Central memory CD4-positive, alpha-beta T cell (primary cell): Measurements from ENCODE around the gene AXIN2.
A peak's percentile ranks its signal among the peaks of the same experiment; 100 is the strongest.

Experiments
- DNase-seq: peaks from one replicate; pipeline ENCODE4 v3.0.0; 2022

Gene AXIN2

GRCh38 chr17:65553009-65553645 lies 8.3 kb downstream of the AXIN2 start:
- no peak for DNase-seq

- DNase-seq = no peak
These were observed 9.2 kb downstream of the AXIN2 start for GRCh38 chr17:65552214-65552613.

GRCh38 chr17:65551267-65552040 lies 10.0 kb downstream of the AXIN2 start:
- DNase-seq = no peak

GRCh38 chr17:65550758-65551157 lies 10.7 kb downstream of the AXIN2 start:
- DNase-seq = no peak

- no peak for DNase-seq
These were observed 11.3 kb downstream of the AXIN2 start for GRCh38 chr17:65550075-65550662.

- no peak for DNase-seq
These were observed 13.0 kb downstream of the AXIN2 start for GRCh38 chr17:65548269-65548969.

- peak; percentile 32 for DNase-seq
These were observed 14.2 kb downstream of the AXIN2 start for GRCh38 chr17:65547253-65547670.

- no peak for DNase-seq
These were observed 14.9 kb downstream of the AXIN2 start for GRCh38 chr17:65546579-65546978.

GRCh38 chr17:65545705-65546523 lies 15.5 kb downstream of the AXIN2 start:
- no peak for DNase-seq

GRCh38 chr17:65544672-65545071 lies 16.8 kb downstream of the AXIN2 start:
- no peak for DNase-seq

- DNase-seq = no peak
These were observed 18.8 kb downstream of the AXIN2 start for GRCh38 chr17:65542610-65543009.

- DNase-seq = no peak
These were observed 19.4 kb downstream of the AXIN2 start for GRCh38 chr17:65542067-65542466.

GRCh38 chr17:65541453-65541852 lies 20.0 kb downstream of the AXIN2 start:
- no peak for DNase-seq

GRCh38 chr17:65539630-65540266 lies 21.7 kb downstream of the AXIN2 start:
- DNase-seq = no peak

GRCh38 chr17:65538675-65539529 lies 22.5 kb downstream of the AXIN2 start:
- DNase-seq = no peak

- peak; percentile 70 for DNase-seq
These were observed 23.4 kb downstream of the AXIN2 start for GRCh38 chr17:65537845-65538674.

GRCh38 chr17:65537343-65537844 lies 24.1 kb downstream of the AXIN2 start:
- DNase-seq = no peak

- DNase-seq = no peak
These were observed 24.7 kb downstream of the AXIN2 start for GRCh38 chr17:65536573-65537342.
